Measurements from ENCODE around the gene TMC7. TPM values are rescaled to one million over a fixed set of nuclear protein-coding genes. Genes with fewer than 3 reads are reported as not detected.

The TMC7 gene
- polyA plus RNA-seq, 1 of the 3 experiments (the other 2 are of a cell fraction) = 0.66 TPM

DNA sequence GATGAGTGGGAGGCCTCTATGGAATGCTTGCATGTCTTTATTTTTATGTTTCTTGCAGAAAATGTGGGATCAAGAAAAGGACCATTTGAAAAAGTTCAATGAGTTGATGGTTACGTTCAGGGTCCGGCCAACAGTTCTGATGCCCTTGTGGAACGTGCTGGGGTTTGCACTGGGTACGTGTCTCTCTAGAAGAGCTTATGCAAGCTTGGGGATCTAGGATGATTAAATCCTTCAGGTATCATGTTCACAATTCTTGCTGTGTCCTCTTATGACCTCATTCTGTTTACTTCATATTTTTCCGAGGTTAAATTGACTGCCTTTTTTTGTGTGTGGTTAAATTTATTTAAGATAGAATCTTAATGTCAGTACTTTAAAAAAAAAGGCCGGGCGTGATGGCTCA lies 90.1 kb downstream of the TMC7 start:
- TF ChIP-seq GABPA (IDR thresholded peaks at IDR 0.05; ENCODE audit: low read depth) (no peak), TEAD4 (IDR thresholded peaks at IDR 0.05; ENCODE audit: borderline replicate concordance, insufficient read depth) (no peak), JUND (IDR thresholded peaks at IDR 0.05) (no peak), TAF1 (IDR thresholded peaks at IDR 0.05; ENCODE audit: borderline replicate concordance, low read depth, low read length) (no peak), MAX (IDR thresholded peaks at IDR 0.05; ENCODE audit: low read depth) (no peak), RXRA (IDR thresholded peaks at IDR 0.05; ENCODE audit: borderline replicate concordance, low read depth) (no peak), NFIC (IDR thresholded peaks at IDR 0.05; ENCODE audit: borderline replicate concordance) (no peak), PBX3 (IDR thresholded peaks at IDR 0.05) (no peak), NRF1 (IDR thresholded peaks at IDR 0.05; ENCODE audit: low read depth, low read length) (no peak), SIN3A (IDR thresholded peaks at IDR 0.05; ENCODE audit: borderline replicate concordance, low read depth, low read length) (no peak), USF2 (IDR thresholded peaks at IDR 0.05; ENCODE audit: borderline replicate concordance, low read depth, low read length) (no peak), MXI1 (IDR thresholded peaks at IDR 0.05; ENCODE audit: low read depth, low read length) (no peak), MEF2A (IDR thresholded peaks at IDR 0.05; ENCODE audit: borderline replicate concordance, low read depth) (no peak), FOSL2 (IDR thresholded peaks at IDR 0.05; ENCODE audit: borderline replicate concordance, low read depth) (no peak), TCF12 (IDR thresholded peaks at IDR 0.05) (no peak), REST (IDR thresholded peaks at IDR 0.05; ENCODE audit: low read depth, low read length) (no peak), ELF1 (IDR thresholded peaks at IDR 0.05) (no peak)
- TF ChIP-seq, protein P1, sequence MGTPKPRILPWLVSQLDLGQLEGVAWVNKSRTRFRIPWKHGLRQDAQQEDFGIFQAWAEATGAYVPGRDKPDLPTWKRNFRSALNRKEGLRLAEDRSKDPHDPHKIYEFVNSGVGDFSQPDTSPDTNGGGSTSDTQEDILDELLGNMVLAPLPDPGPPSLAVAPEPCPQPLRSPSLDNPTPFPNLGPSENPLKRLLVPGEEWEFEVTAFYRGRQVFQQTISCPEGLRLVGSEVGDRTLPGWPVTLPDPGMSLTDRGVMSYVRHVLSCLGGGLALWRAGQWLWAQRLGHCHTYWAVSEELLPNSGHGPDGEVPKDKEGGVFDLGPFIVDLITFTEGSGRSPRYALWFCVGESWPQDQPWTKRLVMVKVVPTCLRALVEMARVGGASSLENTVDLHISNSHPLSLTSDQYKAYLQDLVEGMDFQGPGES (IDR thresholded peaks at IDR 0.05; ENCODE audit: low read depth, low read length) = no peak
- ChIA-PET CTCF (interaction anchor here (0.6 to 2.2 kb wide), 3 partner anchors 12 to 302 kb away, joined by 3 to 16 read pairs (median 5); partner anchors contain the start of gene TMC7), POLR2A (no interaction called here)

More for the DNA sequence above, 90.1 kb downstream of the TMC7 start:
- WGBS (ENCODE audit: low lambda C conversion rate) = 76% methylated on average over 7 of the region's 7 CpGs
- Histone ChIP-seq H3K4me3 (ENCODE audit: low read depth in 2 of 2, low read length in 1 of 2) (no peak overlapping the region), H3K36me3 (replicated peaks in 1 of 2; ENCODE audit: control insufficient read depth in 1 of 2, insufficient read depth in 2 of 2, low read length in 1 of 2) (peaks cover 10 to 14% of the 10 kb centered on the region in 2 experiments), H3K9me2 (no peaks in the 10 kb centered on the region), H3F3A (replicated peaks; ENCODE audit: insufficient read depth) (no peaks in the 10 kb centered on the region), H3K9me3 (no peaks in the 10 kb centered on the region), H2AFZ (ENCODE audit: low read depth) (no peak overlapping the region), H3K9ac (no peak overlapping the region), H3K4me1 (ENCODE audit: control insufficient read depth in 1 of 2, insufficient read depth in 2 of 2, low read depth in 1 of 2, low read length in 1 of 2) (no peaks in the 10 kb centered on the region), H3K79me2 (ENCODE audit: insufficient read depth) (peaks cover 6% of the 10 kb centered on the region), H4K20me1 (ENCODE audit: insufficient read depth) (no peaks in the 10 kb centered on the region), H3K27ac (ENCODE audit: low read depth in 2 of 2, low read length in 1 of 2) (no peak overlapping the region), H3K4me2 (no peak overlapping the region), H3K27me3 (ENCODE audit: insufficient read depth) (no peaks in the 10 kb centered on the region)
- DNase-seq = no peak

Measured in SK-N-SH (cell line).